GM11168 (cell line): ENCODE measurements around the gene IFNGR1.

ENCODE experiments used
- in situ Hi-C: fragments of 300-500 bp; cut with MboI; formaldehyde crosslinking; loops from one replicate; pipeline ENCODE4 v1.12.0; 2022; ENCODE audit warnings: low sequenced_read_pairs; ENCODE audit not compliant: unreplicated experiment

IFNGR1 gene

DNA sequence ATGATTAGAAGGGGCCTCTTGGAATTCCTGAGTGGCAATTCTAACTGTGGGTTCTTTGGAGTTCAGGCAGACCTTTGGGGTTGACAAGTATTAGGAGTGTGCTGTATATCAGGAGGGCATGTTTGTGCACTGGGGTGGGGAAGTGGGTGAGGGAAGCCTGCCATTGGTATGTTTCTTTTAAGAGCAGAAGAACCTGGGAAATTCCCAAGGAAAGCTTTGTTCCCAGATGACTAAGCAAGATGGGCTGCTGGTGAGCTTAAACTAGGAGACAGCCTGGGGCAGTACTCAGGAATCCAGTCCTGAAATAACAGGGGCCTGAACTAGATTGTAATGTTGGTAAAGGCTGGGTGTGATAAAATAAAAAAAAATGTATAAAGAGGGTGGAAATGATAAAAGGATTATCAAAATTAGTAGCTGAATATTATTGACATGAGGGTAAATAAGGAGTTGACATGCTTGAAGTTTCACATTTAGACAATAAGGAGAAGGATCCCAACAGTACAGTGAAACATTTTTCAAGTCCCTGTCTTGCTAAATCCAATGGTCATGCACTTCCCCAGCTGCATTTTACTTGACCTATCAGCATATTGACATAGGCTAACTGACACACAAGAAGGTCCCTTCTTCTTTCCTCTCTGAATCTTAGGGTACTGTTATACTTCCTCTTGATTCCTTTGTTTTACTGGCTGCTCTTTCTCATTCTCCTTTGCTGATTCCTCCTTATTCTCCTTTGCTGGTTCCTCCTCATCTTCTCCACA is 18.4 kb upstream of the IFNGR1 start:
- in situ Hi-C loops, result no loop called here

DNA sequence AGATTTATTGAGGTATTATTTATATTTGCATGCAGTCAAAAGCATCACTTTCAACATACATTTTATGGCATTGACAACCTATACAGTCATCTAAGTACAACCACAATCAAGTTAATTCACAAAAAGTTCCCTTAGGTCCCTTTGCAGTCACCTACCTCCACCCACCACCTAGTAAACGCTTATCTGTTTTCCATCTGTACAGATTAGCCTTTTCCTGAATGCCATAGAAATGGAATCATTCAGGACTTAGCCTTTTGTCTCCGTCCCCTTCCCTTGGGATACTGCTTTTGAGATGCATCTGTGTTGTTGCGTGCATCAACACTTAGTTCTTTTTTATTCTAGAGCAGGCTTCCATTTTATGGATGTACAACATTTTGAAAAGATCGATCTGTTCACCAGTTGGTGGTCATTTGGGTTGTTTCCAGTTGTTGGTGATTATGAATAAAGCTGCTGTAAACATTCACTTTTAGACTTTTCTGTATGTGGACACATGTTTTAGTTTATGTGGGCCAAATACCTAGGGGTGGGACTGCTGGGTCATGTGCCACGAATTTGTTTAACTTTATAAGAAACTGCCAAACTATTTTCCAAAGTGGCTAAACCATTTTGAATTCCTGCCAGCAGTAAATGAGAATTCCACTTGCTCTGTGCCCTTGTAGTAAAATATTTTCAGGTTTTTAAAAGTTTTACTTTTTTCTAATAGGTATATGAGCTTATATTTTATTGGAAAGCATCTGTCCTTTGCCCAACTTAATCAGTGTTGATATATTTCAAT is 17.6 kb upstream of the IFNGR1 start:
- in situ Hi-C loops, result no loop called here

DNA sequence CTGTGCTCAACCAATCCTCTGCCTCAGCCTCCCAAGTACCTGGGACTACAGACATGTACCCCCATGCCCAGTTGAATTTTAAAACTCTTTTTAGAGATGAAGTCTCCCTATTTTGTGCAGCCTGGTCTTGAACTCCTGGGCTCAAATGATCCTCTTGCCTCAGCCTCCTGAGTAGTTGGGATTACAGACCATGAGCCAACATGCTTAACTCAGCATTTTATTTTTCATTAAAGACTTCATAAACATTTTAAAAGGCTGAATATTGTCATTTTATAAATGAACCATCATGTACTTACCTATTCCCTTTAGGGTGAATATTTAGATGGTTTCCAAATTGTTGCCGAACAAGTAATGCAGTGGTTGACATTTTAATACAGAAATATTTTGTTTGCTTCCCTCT is 16.5 kb upstream of the IFNGR1 start:
- in situ Hi-C loops, result no loop called here

DNA sequence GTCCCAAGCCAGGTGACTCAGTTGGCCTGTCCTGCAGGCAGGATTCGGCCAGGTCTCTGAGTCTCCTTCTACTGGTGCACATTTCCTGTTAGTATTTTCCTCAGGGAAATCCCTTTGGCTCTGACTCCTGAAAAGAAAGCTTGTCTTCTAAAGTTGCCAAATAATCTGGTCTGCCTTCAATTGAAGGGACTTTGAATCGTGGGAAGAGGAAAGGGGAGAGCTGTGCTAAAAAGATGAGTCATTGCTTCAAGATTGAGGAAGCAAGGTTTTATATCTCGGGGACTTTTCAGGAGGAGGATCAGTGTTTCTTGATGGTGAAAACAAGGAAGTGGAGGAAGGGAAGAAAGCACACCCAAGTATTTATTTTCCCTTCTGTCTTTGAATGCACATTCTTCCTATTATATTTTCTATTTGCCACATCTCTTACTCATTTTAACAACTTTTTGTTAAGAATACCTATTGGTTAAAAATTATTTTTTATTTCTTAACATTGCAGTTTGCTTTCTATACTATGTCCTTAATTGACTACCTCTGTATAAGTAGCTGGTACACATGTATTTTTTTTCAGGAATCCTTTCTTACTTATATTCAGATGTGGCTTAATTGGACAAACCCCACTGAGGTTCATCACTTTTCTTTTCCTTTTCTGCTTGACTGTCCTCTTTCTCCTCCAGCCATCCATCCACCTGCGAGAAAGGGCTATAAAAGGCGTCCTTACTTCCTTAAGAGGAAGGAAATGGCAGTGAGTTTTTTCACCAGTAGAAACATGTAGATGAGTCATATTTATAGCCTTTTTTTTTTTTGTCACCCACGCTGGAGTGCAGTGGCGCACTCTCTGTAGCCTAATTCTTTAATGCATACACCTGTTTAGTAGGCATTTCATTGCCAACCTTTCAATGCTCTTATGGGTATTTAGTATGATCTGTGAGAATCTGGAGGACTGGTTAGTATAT is 15.0 kb upstream of the IFNGR1 start:
- in situ Hi-C loops, result no loop called here

DNA sequence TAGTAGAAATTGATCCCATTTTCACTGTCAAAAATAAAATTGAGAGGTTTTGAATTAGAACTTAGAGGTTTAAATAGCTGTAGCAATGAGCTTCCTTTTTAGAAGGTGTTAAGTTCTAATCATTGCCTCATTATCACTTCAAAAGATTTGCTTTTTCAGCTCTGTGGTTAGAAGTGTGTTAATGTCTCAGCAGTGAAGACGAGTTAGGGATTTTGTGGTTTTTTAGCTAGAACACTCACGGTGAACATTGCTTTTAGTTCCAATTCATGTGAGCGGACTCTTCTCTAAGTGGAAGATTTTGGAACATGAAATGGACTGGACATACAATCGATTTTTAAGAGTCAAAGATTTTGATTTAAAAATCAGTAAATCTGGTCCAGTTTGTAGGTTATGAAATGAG is 12.7 kb upstream of the IFNGR1 start:
- in situ Hi-C loops, result no loop called here

DNA sequence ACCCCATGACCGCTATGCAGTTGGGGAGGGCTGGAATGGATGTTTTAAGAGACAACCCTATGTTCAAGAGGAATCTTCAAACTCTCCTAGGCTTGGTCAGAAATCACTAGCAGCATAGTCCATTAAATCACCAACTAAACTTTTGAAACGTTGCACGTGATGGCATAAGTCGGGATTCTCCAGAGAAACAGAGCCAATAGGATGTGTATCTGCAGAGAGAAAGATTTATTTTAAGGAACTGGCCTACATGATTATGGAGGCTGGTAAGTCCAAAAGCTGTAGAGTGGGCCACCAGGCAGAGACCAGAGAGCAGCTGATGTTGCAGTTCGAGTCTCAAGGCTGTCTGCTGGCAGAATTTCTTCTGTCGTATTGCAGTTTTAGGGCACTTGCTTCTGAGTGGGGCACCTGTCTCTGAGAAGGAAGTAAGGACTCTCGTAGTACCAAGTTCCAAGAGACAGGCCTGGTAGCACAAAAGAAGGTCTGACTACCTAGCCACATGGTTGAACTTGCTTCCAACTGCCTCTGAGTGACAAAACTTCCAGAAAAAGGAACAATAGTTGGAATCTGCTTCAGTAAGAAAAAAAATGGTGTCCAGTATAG is 11.9 kb upstream of the IFNGR1 start:
- in situ Hi-C loops, result no loop called here

DNA sequence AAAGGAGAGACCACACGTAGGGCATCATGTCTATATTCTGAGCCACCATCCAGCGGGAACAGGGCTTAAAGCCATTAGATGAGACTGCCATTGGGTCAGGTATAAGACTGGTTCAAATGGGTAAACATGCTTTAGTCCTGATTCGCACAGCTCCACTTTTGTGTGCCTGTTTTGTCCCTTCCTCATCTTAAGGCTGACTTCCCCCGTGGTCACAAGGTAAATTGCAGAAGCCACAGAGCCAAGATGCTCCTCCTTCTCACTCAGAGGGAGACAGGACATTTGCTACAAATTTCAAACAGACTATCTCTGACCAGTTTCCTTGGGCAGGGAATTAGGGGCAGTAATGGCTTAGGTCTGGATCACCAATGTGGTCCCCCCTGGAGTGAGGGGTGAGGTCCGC is 11.4 kb upstream of the IFNGR1 start:
- in situ Hi-C loops, result no loop called here

DNA sequence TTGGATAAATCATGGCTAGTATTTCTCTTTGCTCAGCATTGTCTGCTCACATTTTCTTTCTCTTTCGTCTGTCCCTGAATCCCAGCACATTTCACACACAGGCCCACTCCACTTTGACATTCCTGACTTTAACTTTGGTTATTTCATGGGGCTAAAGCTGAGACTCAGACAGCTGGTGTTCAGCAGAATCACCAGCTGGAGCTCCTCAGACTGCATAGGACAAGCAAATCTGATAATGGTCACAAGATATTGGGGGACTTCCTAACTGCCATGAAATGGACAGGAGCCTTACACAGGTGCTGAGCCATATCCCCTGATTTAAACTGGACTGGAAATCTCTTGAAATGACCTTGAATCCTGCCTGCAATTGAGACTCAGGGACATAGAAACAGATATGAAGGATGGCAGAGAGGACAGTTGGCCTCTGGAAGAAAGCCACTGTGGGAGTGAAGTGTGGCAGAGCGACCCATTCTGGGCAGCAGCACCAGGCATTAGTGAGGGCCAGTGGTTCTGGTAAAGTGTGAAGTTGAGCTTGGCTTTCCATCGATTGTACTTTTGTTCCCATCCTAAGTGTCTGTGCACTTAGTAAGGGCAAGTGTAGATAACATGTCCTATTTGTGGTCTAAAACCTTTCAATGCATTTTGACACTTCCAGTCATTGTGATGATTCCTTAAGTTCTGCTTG is 10.0 kb upstream of the IFNGR1 start:
- in situ Hi-C loops, result no loop called here

DNA sequence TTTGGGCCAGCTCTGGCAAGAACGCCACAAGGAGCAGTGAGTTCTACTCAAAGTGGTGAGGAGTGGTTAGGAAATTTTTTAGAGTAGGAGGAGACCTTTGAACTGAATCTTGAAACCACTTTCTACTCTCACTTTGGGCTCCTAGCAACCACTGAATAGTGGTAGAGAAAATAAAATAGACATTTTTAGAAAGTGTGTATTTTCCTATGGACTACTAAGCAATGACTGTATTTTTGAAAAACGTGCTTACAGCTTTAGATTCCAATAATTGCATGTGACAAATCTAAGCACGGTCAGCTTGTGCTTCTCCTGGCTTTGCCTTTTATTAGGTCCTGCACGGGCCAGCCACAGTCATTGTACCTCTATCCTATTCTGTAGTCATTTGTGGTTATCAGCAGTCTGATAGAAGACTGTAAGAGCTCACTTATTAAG is 8.7 kb upstream of the IFNGR1 start:
- in situ Hi-C loops, result no loop called here

DNA sequence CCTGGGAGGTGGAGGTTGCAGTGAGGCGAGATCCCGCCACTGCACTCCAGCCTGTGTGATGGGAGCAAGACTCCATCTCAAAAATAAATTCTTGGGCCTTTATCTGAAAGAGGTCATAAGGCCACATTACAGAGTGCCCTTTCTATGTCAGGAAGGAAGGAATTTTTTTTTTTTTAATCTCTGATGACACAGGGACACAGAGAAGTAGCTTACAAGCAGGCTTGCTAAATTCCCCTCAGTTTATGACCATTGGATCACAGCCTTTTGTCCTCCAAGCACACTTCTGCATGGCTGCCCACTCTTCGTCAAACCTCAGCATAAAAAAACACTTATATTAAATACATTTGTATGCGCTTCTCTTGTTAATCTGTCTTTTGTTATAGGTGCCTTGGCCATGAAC is 7.5 kb upstream of the IFNGR1 start:
- in situ Hi-C loops, result no loop called here

DNA sequence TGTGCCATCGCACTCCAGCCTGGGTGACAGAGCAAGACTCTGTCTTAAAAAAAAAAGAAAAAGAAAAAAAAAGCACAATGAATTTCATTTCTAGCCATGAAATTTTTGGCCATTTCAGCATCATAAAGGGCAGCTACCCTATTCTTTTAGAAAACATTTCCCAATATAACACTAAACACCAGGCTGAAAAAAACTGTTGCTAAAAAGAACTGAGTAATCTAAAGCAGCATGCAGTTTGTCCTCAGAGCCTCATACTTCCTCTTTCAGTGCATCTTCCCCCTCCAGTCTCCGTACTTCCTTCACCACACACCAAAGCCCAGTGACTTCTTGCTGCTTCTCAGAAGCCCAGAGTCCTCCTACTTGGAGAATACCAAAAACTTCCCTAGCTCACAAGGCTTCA is 5.6 kb upstream of the IFNGR1 start:
- in situ Hi-C loops, result loop anchor here (5.0 kb wide), 1 partner anchor 88 kb away; no protein-coding TSS in a partner anchor

DNA sequence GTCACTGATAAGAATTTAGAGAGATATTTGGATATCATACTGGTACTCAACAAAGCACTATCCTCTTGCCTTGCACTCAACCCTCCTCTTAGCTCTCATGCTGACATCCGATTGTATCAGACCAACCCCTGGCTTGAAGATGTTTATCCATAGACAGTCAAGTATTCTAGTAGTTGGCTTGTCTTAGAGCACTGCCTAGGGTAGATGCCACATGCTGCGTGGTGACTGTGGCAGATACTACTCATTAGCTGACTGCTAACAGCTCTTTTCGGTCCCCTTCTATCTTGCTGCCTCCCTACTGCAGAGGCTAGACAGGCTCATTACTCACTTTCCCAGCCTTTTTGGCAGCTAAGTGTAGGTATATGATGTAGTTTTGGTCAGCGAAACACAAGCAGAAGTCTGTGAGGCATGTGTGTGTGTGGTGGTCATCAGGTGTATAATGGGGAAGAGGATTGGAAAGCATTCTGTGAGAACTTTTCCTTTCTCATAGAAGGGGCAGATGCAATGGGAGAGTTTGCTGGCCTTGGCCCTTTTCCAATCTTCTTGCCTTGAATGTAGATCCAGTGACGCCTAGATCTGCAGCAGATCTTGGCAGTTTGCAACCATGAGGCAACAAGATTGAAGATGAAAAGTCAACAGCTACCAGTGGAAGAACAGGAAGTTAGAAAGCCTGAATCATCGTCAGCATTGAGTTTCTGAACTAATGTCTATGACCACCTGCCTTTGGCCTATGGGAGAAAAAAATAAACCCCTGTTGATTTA is 4.4 kb upstream of the IFNGR1 start:
- in situ Hi-C loops, result loop anchor here (5.0 kb wide), 1 partner anchor 89 kb away; no protein-coding TSS in a partner anchor

DNA sequence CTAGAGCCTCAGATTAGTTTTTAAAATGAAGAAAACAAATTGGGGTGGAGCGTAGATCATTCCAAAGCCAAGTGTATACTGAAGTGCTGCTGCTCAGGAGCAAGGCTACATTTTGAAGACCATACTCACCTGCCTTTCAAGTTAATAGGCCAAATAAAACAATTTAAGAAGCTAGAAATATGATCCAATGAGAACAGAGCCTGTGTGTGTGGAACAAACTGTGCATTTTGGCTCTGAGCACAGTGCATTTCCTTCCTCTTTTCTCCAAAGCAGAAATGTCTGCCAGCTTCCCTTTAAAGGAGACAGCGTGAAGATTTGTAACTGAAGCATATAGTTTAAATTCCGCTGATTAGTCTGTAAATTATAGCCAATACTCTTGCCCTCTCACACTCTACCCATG is 3.2 kb upstream of the IFNGR1 start:
- in situ Hi-C loops, result loop anchor here (5.0 kb wide), 1 partner anchor 90 kb away; no protein-coding TSS in a partner anchor

DNA sequence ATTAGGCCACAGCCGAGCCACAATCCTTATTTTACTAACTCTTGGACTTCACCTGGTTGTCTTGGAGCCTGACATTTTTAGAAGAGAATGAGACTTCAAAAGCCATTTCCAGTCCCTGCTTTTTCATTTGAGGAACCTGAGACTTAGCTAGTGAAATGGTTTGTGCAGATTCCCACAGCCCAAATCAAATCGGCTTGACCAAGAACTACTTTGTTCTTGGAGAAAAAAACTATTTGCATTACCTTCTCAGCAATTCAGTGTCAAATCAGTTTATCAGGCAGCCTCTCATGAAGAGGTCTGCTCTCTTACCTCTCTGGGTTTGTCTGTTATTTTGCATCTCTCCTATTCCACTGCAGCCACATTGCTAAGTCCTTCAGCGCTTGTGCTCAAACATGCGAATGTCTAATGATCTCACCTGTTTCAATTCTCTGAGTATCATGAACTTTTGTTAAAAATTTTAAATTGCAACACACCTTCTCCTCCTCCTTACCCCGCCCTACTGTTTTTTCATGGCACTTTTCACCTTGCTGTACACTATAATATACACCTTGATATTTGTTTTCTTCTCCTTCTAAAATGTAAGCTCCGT is 573 bp upstream of the IFNGR1 start:
- in situ Hi-C loops, result loop anchor here (5.0 kb wide), 1 partner anchor 93 kb away; no protein-coding TSS in a partner anchor

DNA sequence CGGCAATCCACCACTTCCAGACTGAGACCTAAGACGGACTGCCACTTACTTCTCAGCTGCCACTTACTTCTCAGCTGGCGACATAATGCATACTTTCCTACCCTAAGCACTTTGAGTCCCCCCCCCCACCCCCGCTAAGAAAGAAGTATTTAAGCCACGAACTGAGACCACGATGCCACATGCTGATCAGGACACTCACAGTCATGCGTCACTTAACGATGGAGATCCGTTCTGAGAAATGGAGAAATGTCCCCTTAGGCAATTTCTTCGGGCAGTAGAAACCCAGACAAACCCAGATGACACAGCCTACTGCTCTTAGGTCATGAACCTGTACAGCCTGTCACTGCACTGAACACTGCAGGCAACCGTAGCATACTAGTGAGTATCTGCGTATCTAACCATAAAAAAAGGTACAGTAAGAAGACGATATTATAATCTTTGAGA is 690 bp downstream of the IFNGR1 start:
- in situ Hi-C loops, result no loop called here

DNA sequence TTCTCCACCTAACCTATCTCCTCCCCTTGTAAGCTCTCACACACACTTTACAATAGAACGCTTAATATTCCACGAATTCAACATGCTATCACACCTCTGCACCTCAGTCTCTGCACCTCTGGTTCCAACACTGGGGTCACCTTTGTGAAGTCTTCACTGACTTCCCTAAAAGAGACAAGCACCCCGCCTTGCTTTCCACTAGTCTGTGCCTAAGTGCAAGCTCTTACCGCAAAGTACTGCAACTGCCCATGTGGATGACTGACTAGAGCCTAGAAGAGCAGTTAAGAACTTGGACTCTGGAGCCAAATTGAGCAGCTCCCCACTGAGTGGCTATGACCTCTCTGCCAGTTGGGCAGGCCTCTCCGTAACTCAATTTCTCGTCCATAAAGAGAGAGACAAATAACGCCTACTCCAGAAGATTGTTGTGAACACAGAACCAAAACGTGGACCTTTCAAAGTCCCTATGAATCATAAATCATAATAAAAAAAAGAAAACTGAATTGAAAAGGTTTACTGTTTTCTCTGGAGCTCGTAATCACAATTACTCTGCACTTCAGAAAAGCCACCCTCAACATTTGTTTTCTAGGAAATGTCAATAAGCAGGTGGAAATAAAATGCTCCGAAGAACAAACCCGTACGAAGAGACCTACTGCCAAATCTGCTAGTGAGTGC is 1.2 kb downstream of the IFNGR1 start:
- in situ Hi-C loops, result no loop called here

DNA sequence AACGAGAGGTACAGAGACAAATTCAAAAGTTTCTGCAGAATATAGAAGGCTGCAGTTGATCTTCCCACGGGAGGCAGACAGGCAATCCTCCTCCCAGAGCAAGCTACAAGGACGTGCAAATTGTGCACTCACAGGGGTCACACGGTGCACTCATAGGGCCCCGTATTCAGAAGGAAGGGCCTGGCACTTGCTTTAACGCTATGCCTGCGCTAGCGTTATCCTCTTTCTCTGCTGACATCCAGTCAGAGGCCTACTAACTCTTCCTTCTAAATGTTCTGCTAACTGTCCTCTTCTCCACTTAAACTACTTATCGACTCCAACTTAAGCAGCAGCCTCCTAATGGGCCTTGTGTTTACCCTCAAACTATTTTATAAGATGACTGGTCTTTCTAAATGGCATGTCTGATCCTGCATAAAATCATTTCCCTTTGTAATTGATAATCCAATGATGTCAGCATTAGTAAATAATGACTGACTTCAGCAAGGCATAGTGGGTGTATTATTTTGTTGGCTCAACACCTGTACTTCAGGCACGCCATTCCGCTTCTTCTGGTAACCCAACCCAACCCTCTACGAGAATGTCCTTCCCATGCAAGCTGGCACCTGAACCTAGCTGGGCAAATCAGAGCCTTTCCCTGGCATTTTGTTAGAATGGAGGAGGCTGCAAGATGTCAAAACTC is 2.2 kb downstream of the IFNGR1 start:
- in situ Hi-C loops, result no loop called here
